IMR-90 (cell line): Measurements from ENCODE around the gene DHCR7.

Experiments
- CEBPB ChIP-seq: IDR thresholded peaks from 2 replicates; pipeline ENCODE4 v1.6.1; 2012; ENCODE audit warnings: low read depth, low read length, improper control_type of control experiment
- CTCF ChIP-seq: conservative IDR thresholded peaks from 2 replicates; pipeline ENCODE4 v1.5.1; 2012; ENCODE audit warnings: mild to moderate bottlenecking, low read depth, low read length, improper control_type of control experiment
- FOS ChIP-seq: fragments of 150-350 bp; IDR thresholded peaks from 2 replicates; pipeline ENCODE4 v1.6.1; 2016; ENCODE audit warnings: low read depth, low read length
- POLR2A ChIP-seq: IDR thresholded peaks from 2 replicates; pipeline ENCODE4 v1.6.1; 2012; ENCODE audit warnings: mild to moderate bottlenecking, low read depth, low read length
- RAD21 ChIP-seq: IDR thresholded peaks from 2 replicates; pipeline ENCODE4 v1.6.1; 2012; ENCODE audit warnings: low read length, improper control_type of control experiment

- no peak for TF ChIP-seq CTCF
- no peak for TF ChIP-seq POLR2A
- no peak for TF ChIP-seq FOS
- TF ChIP-seq RAD21: no peak
- no peak for TF ChIP-seq CEBPB
Measured at GRCh38 chr11:71483692-71484091, 35.5 kb upstream of the DHCR7 start.
